AG10803 (cell line): ENCODE results near the gene CLEC19A.

Experiments used
- DNase-seq: peaks from one replicate; pipeline ENCODE4 v3.0.0; 2010; ENCODE audit warnings: low read depth
- H3K4me3 ChIP-seq: 2 replicates; pipeline ENCODE4 v1.5.1; 2011; ENCODE audit warnings: mild to moderate bottlenecking, low read length, control low read depth
- CTCF ChIP-seq: conservative IDR thresholded peaks from 2 replicates; pipeline ENCODE4 v1.5.1; 2011; ENCODE audit warnings: mild to moderate bottlenecking, low read length, control low read depth, inconsistent platforms

The CLEC19A gene

GRCh38 chr16:19242186-19242585, 43.3 kb upstream of the CLEC19A start:
- TF ChIP-seq CTCF: no peak
- no peak overlapping the region for H3K4me3 ChIP-seq
- DNase-seq: no peak

- no peak for DNase-seq
- TF ChIP-seq CTCF: no peak
- no peak overlapping the region for H3K4me3 ChIP-seq
These were observed 42.5 kb upstream of the CLEC19A start for GRCh38 chr16:19242987-19243575.

- no peak overlapping the region for H3K4me3 ChIP-seq
- DNase-seq: no peak
- TF ChIP-seq CTCF: no peak
These were observed 40.1 kb upstream of the CLEC19A start for GRCh38 chr16:19245326-19245925.

- no peak for DNase-seq
- TF ChIP-seq CTCF: no peak
- H3K4me3 ChIP-seq: no peak overlapping the region
These were observed 32.6 kb upstream of the CLEC19A start for GRCh38 chr16:19252904-19253303.

- DNase-seq: no peak
These were observed 30.9 kb upstream of the CLEC19A start for GRCh38 chr16:19254611-19255010.

GRCh38 chr16:19264123-19264673, 21.3 kb upstream of the CLEC19A start:
- no peak overlapping the region for H3K4me3 ChIP-seq
- no peak for TF ChIP-seq CTCF
- no peak for DNase-seq

More at GRCh38 chr16:19254611-19255010, 30.9 kb upstream of the CLEC19A start:
- no peak overlapping the region for H3K4me3 ChIP-seq
- no peak for TF ChIP-seq CTCF

GRCh38 chr16:19265380-19265930, 20.1 kb upstream of the CLEC19A start:
- DNase-seq: no peak
- no peak for TF ChIP-seq CTCF
- H3K4me3 ChIP-seq: no peak overlapping the region
